Gastrocnemius medialis (tissue), 4 donors: ENCODE measurements around the gene R3HCC1L.

Source experiments
- POLR2A ChIP-seq, 2 donors: fragments of 450-650 bp; IDR thresholded peaks; one replicate each; pipeline ENCODE4 v1.6.1; 2017; ENCODE audit warnings: antibody characterized with exemption in 2 of 2, mild to moderate bottlenecking in 2 of 2, moderate library complexity in 2 of 2
- TF ChIP-seq, protein P1 (sequence below), 5 experiments: fragments of 450-650 bp in 3 of 5; fragments of 200-600 bp in 2 of 5; sonication (generic) in 2 of 5; IDR thresholded peaks in 4 of 5; conservative IDR thresholded peaks in 1 of 5; 1 replicate in 4 of 5; 2 replicates in 1 of 5; pipeline ENCODE4 v1.5.1; 2016 to 2019; ENCODE audit warnings: antibody characterized with exemption in 5 of 5, mild to moderate bottlenecking in 3 of 5, moderate library complexity in 3 of 5

DNA sequence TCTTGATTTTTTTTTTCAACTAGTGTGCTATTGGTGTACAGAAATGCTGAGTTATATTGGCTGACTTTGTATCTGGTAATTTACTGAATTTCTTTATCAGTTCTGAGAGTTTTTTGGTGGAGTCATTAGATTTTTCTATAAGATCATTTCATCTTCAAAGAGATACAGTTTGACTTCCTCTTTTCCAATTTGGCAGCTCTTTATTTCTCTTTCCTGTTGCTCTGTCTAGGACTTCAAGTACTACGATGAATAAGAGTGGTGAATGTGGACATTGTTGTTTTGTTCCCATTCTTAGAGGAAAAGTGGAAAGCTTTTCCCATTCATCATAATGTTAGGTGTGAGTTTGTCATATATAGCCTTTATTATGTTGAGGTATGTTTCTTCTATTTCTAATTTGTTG lies 83.3 kb downstream of the R3HCC1L start:
- TF ChIP-seq, protein P1, sequence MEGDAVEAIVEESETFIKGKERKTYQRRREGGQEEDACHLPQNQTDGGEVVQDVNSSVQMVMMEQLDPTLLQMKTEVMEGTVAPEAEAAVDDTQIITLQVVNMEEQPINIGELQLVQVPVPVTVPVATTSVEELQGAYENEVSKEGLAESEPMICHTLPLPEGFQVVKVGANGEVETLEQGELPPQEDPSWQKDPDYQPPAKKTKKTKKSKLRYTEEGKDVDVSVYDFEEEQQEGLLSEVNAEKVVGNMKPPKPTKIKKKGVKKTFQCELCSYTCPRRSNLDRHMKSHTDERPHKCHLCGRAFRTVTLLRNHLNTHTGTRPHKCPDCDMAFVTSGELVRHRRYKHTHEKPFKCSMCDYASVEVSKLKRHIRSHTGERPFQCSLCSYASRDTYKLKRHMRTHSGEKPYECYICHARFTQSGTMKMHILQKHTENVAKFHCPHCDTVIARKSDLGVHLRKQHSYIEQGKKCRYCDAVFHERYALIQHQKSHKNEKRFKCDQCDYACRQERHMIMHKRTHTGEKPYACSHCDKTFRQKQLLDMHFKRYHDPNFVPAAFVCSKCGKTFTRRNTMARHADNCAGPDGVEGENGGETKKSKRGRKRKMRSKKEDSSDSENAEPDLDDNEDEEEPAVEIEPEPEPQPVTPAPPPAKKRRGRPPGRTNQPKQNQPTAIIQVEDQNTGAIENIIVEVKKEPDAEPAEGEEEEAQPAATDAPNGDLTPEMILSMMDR (IDR thresholded peaks at IDR 0.05 in 4 of 5, conservative IDR thresholded peaks at IDR 0.05 in 1 of 5) = no peak
- TF ChIP-seq POLR2A (IDR thresholded peaks at IDR 0.05) = no peak
